ENCODE data around the gene KAT8.
"Not testable (repeated sequence)": the region's sequence is repeated elsewhere in the genome, so short reads cannot be mapped to it uniquely, and the experiment has no call there.

KAT8 gene

GRCh38 chr16:31131841-31132271, 14.4 kb downstream of the KAT8 start:
- DNase-seq (ENCODE audit: low read depth in 2 of 2), result no peak

- no peak for DNase-seq (ENCODE audit: low read depth in 2 of 2)
Measured at GRCh38 chr16:31132303-31132979, 15.0 kb downstream of the KAT8 start.

- no peak for DNase-seq (ENCODE audit: low read depth in 2 of 2)
Measured at GRCh38 chr16:31133046-31133501, 15.6 kb downstream of the KAT8 start.

- no peak for DNase-seq (ENCODE audit: low read depth in 2 of 2)
Measured at GRCh38 chr16:31134091-31134571, 16.7 kb downstream of the KAT8 start.

- no peak for DNase-seq (ENCODE audit: low read depth in 2 of 2)
Measured at GRCh38 chr16:31134625-31135534, 17.4 kb downstream of the KAT8 start.

- DNase-seq (ENCODE audit: low read depth in 2 of 2), result no peak
Measured at GRCh38 chr16:31135535-31136286, 18.2 kb downstream of the KAT8 start, which contains the start of gene PRSS8. Gene PRSS8, minus strand, starts transcription at chr16:31135727. Its CDS starts 229 bp downstream, at chr16:31135498.

- no peak for DNase-seq (ENCODE audit: low read depth in 2 of 2)
Measured at GRCh38 chr16:31136287-31136662, 18.8 kb downstream of the KAT8 start.

- DNase-seq (ENCODE audit: low read depth in 2 of 2), result not testable (repeated sequence)
Measured at GRCh38 chr16:31136822-31137499, 19.5 kb downstream of the KAT8 start.

GRCh38 chr16:31138621-31139578, 21.4 kb downstream of the KAT8 start:
- DNase-seq (ENCODE audit: low read depth in 2 of 2), result no peak

GRCh38 chr16:31141071-31141469, 23.6 kb downstream of the KAT8 start:
- DNase-seq (ENCODE audit: low read depth in 2 of 2), result not testable (repeated sequence)

- DNase-seq (ENCODE audit: low read depth in 2 of 2), result no peak
Measured at GRCh38 chr16:31141489-31142108, 24.1 kb downstream of the KAT8 start.

GRCh38 chr16:31142109-31143010, 24.9 kb downstream of the KAT8 start:
- peak; percentile 98 to 99 for DNase-seq (ENCODE audit: low read depth in 2 of 2)

- no peak for DNase-seq (ENCODE audit: low read depth in 2 of 2)
Measured at GRCh38 chr16:31143011-31143693, 25.7 kb downstream of the KAT8 start.

- DNase-seq (ENCODE audit: low read depth in 2 of 2), result no peak
Measured at GRCh38 chr16:31143694-31144148, 26.3 kb downstream of the KAT8 start.

- DNase-seq (ENCODE audit: low read depth in 2 of 2), result not testable (repeated sequence)
Measured at GRCh38 chr16:31144418-31144817, 27.0 kb downstream of the KAT8 start.

- DNase-seq (ENCODE audit: low read depth in 2 of 2), result no peak
Measured at GRCh38 chr16:31145398-31145990, 28.0 kb downstream of the KAT8 start.

GRCh38 chr16:31147574-31147973, 30.1 kb downstream of the KAT8 start:
- DNase-seq (ENCODE audit: low read depth in 2 of 2), result no peak
